IPS-15b (cell line): ENCODE measurements around the gene SH3BP4.

Source experiments
- H3K27me3 ChIP-seq: one replicate; pipeline ENCODE4 v1.6.1; 2013; ENCODE audit warnings: low read length; ENCODE audit not compliant: control insufficient read depth, insufficient read depth
- H3K36me3 ChIP-seq: one replicate; pipeline ENCODE4 v1.6.1; 2013; ENCODE audit warnings: low read length; ENCODE audit not compliant: control insufficient read depth, insufficient read depth
- H3K4me1 ChIP-seq: one replicate; pipeline ENCODE4 v1.6.1; 2013; ENCODE audit warnings: mild to moderate bottlenecking, low read length; ENCODE audit not compliant: control insufficient read depth, insufficient read depth
- H3K4me3 ChIP-seq: one replicate; pipeline ENCODE4 v1.5.1; 2013; ENCODE audit warnings: low read depth, low read length
- H3K9ac ChIP-seq: one replicate; pipeline ENCODE4 v1.6.1; 2013; ENCODE audit warnings: low read depth, mild to moderate bottlenecking, low read length
- H3K9me3 ChIP-seq: one replicate; pipeline ENCODE4 v1.6.1; 2013; ENCODE audit warnings: mild to moderate bottlenecking, low read length; ENCODE audit not compliant: control insufficient read depth, insufficient read depth

Gene SH3BP4

GRCh38 chr2:234919711-234920110 is 32.1 kb upstream of the SH3BP4 start:
- peaks cover 4% of the 10 kb centered on the region for H3K27me3 ChIP-seq
- no peaks in the 10 kb centered on the region for H3K36me3 ChIP-seq
- no peak overlapping the region for H3K9ac ChIP-seq
- H3K4me3 ChIP-seq: no peak overlapping the region
- H3K4me1 ChIP-seq: no peaks in the 10 kb centered on the region
- H3K9me3 ChIP-seq: no peaks in the 10 kb centered on the region

- Histone ChIP-seq H3K9ac (no peak overlapping the region), H3K4me3 (no peak overlapping the region), H3K36me3 (no peaks in the 10 kb centered on the region), H3K4me1 (no peaks in the 10 kb centered on the region), H3K9me3 (no peaks in the 10 kb centered on the region), H3K27me3 (peaks cover 4% of the 10 kb centered on the region)
Observed at GRCh38 chr2:234920836-234921235, 31.0 kb upstream of the SH3BP4 start.

- H3K4me1 ChIP-seq: peaks cover 10% of the 10 kb centered on the region
- no peaks in the 10 kb centered on the region for H3K9me3 ChIP-seq
- H3K36me3 ChIP-seq: no peaks in the 10 kb centered on the region
- H3K4me3 ChIP-seq: no peak overlapping the region
- no peak overlapping the region for H3K9ac ChIP-seq
- H3K27me3 ChIP-seq: peaks cover 2% of the 10 kb centered on the region
Observed at GRCh38 chr2:234929002-234929401, 22.8 kb upstream of the SH3BP4 start.

GRCh38 chr2:234930397-234930796 is 21.4 kb upstream of the SH3BP4 start:
- H3K4me1 ChIP-seq: peaks cover 10% of the 10 kb centered on the region
- H3K36me3 ChIP-seq: no peaks in the 10 kb centered on the region
- no peak overlapping the region for H3K4me3 ChIP-seq
- H3K9ac ChIP-seq: no peak overlapping the region
- H3K9me3 ChIP-seq: no peaks in the 10 kb centered on the region
- H3K27me3 ChIP-seq: peaks cover 4% of the 10 kb centered on the region

- H3K9me3 ChIP-seq: no peaks in the 10 kb centered on the region
- H3K9ac ChIP-seq: no peak overlapping the region
- no peak overlapping the region for H3K4me3 ChIP-seq
- peaks cover 6% of the 10 kb centered on the region for H3K27me3 ChIP-seq
- no peaks in the 10 kb centered on the region for H3K36me3 ChIP-seq
- peaks cover 10% of the 10 kb centered on the region for H3K4me1 ChIP-seq
Observed at GRCh38 chr2:234931371-234931770, 20.4 kb upstream of the SH3BP4 start.

GRCh38 chr2:234932591-234933168 is 19.1 kb upstream of the SH3BP4 start:
- Histone ChIP-seq H3K36me3 (no peaks in the 10 kb centered on the region), H3K27me3 (peaks cover 17% of the 10 kb centered on the region), H3K4me3 (no peak overlapping the region)

GRCh38 chr2:234935311-234935710 is 16.5 kb upstream of the SH3BP4 start:
- Histone ChIP-seq H3K4me1 (peaks cover 10% of the 10 kb centered on the region), H3K36me3 (no peaks in the 10 kb centered on the region), H3K4me3 (no peak overlapping the region), H3K27me3 (peaks cover 15% of the 10 kb centered on the region), H3K9me3 (no peaks in the 10 kb centered on the region), H3K9ac (no peak overlapping the region)

More at GRCh38 chr2:234932591-234933168, 19.1 kb upstream of the SH3BP4 start:
- H3K9ac ChIP-seq: no peak overlapping the region
- H3K9me3 ChIP-seq: no peaks in the 10 kb centered on the region
- H3K4me1 ChIP-seq: peaks cover 10% of the 10 kb centered on the region

- Histone ChIP-seq H3K9ac (no peak overlapping the region), H3K36me3 (no peaks in the 10 kb centered on the region), H3K4me1 (peaks cover 2% of the 10 kb centered on the region), H3K9me3 (no peaks in the 10 kb centered on the region), H3K27me3 (peaks cover 19% of the 10 kb centered on the region), H3K4me3 (no peak overlapping the region)
Observed at GRCh38 chr2:234939576-234939975, 12.2 kb upstream of the SH3BP4 start.

GRCh38 chr2:234939996-234940395 is 11.8 kb upstream of the SH3BP4 start:
- H3K4me1 ChIP-seq: peaks cover 2% of the 10 kb centered on the region
- no peaks in the 10 kb centered on the region for H3K9me3 ChIP-seq
- no peaks in the 10 kb centered on the region for H3K36me3 ChIP-seq
- H3K4me3 ChIP-seq: no peak overlapping the region
- H3K9ac ChIP-seq: no peak overlapping the region
- H3K27me3 ChIP-seq: peaks cover 19% of the 10 kb centered on the region

GRCh38 chr2:234940527-234940926 is 11.3 kb upstream of the SH3BP4 start:
- Histone ChIP-seq H3K9me3 (no peaks in the 10 kb centered on the region), H3K9ac (no peak overlapping the region), H3K4me3 (no peak overlapping the region), H3K4me1 (peaks cover 2% of the 10 kb centered on the region), H3K27me3 (peaks cover 16% of the 10 kb centered on the region), H3K36me3 (no peaks in the 10 kb centered on the region)

GRCh38 chr2:234945339-234945873 is 6.4 kb upstream of the SH3BP4 start:
- no peaks in the 10 kb centered on the region for H3K9me3 ChIP-seq
- H3K27me3 ChIP-seq: peaks cover 20% of the 10 kb centered on the region
- no peak overlapping the region for H3K9ac ChIP-seq
- no peaks in the 10 kb centered on the region for H3K36me3 ChIP-seq
- no peak overlapping the region for H3K4me3 ChIP-seq
- H3K4me1 ChIP-seq: peaks cover 4% of the 10 kb centered on the region

- peaks cover 23% of the 10 kb centered on the region for H3K27me3 ChIP-seq
- no peak overlapping the region for H3K4me3 ChIP-seq
- no peak overlapping the region for H3K9ac ChIP-seq
- peaks cover 4% of the 10 kb centered on the region for H3K4me1 ChIP-seq
- no peaks in the 10 kb centered on the region for H3K9me3 ChIP-seq
- H3K36me3 ChIP-seq: no peaks in the 10 kb centered on the region
Observed at GRCh38 chr2:234947556-234947955, 4.3 kb upstream of the SH3BP4 start.
